ENCODE results near the gene C10orf71. TPM values are rescaled to one million over a fixed set of nuclear protein-coding genes. Genes with fewer than 3 reads are reported as not detected.

Gene C10orf71
- total RNA-seq, 1 donor from 2014 or later = not detected

DNA sequence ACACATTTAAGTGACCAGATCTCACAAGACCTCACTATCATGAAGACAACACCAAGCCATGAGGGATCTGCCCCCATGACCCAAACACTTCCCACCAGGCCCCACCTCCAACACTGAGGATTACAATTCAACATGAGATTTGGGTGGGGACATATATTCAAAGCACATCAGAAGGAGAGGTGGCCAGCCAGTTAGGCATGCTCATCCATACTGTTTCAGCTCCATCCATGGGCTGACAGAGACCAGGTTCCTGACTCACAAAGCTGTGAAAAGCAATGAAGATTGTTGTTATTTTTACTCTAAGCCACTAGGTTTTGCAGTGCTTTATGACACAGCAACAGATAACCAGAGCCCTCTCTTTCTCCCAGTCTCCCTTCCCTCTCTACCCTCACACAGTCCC is 36.0 kb downstream of the C10orf71 start:
- Histone ChIP-seq H3K4me3 (no peak overlapping the region), H3K4me1 (no peaks in the 10 kb centered on the region), H3K9me3 (no peaks in the 10 kb centered on the region), H3K27me3 (ENCODE audit: low read depth) (no peaks in the 10 kb centered on the region), H3K27ac (no peak overlapping the region), H3K36me3 (no peaks in the 10 kb centered on the region)
- TF ChIP-seq, protein P1, sequence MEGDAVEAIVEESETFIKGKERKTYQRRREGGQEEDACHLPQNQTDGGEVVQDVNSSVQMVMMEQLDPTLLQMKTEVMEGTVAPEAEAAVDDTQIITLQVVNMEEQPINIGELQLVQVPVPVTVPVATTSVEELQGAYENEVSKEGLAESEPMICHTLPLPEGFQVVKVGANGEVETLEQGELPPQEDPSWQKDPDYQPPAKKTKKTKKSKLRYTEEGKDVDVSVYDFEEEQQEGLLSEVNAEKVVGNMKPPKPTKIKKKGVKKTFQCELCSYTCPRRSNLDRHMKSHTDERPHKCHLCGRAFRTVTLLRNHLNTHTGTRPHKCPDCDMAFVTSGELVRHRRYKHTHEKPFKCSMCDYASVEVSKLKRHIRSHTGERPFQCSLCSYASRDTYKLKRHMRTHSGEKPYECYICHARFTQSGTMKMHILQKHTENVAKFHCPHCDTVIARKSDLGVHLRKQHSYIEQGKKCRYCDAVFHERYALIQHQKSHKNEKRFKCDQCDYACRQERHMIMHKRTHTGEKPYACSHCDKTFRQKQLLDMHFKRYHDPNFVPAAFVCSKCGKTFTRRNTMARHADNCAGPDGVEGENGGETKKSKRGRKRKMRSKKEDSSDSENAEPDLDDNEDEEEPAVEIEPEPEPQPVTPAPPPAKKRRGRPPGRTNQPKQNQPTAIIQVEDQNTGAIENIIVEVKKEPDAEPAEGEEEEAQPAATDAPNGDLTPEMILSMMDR (IDR thresholded peaks at IDR 0.05) = no peak
- ATAC-seq = no peak
- intact Hi-C loops (cut with DNase I) = no loop called here
- no peak for DNase-seq

DNA sequence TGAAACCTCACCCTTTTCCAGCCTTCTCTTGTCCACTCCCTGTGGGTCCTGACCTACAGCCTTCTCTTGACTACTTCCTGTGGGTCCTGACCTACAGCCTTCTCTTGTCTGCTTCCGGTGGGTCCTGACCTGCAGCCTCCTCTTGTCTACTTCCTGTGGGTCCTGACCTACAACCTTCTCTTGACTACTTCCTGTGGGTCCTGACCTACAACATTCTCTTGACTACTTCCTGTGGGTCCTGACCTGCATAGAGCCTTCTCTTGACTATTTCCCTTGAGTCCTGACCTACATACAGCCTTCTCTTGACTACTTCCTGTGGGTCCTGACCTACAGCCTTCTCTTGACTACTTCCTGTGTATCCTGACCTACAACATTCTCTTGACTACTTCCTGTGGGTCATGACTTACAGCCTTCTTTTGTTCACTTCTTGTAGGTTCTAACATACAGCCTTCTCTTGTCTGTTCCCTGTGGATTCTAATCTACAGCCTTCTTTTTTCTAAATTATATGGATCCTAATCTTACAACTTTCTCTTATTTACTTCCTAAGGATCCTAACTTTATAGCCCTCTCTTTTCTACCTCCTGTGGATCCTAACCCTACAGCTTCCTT is 36.5 kb downstream of the C10orf71 start:
- H3K9me3 ChIP-seq = no peaks in the 10 kb centered on the region
- DNase-seq (no peak), ATAC-seq (no peak)
- TF ChIP-seq, protein P1 (IDR thresholded peaks at IDR 0.05) = no peak
- intact Hi-C loops (cut with DNase I) = no loop called here
- no peaks in the 10 kb centered on the region for H3K4me1 ChIP-seq
- H3K4me3 ChIP-seq = no peak overlapping the region
- no peak overlapping the region for H3K27ac ChIP-seq
- no peaks in the 10 kb centered on the region for H3K27me3 ChIP-seq (ENCODE audit: low read depth)
- H3K36me3 ChIP-seq = no peaks in the 10 kb centered on the region

DNA sequence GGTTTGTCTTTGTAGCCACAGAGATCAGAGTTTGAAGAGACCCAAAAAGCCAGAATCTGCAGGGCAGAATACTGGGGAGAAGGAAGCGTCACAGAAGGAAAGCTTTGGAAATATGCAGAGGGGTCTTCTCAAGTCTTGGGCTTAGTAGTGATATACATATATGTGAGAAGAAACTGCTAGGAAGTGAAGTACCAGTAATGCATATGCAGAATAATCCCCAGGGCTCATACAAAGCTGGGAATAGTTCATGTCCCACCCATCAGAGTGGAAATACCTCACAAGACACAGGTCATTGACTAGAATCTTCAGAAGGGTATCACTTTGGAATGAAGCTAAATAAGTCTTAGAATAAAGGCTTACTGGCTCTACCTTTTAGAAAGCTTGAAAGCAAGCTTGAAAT is 39.6 kb downstream of the C10orf71 start:
- Histone ChIP-seq H3K4me3 (no peak overlapping the region), H3K4me1 (no peaks in the 10 kb centered on the region), H3K27ac (no peak overlapping the region), H3K36me3 (no peaks in the 10 kb centered on the region), H3K27me3 (ENCODE audit: low read depth) (no peaks in the 10 kb centered on the region), H3K9me3 (no peaks in the 10 kb centered on the region)
- DNase-seq (no peak), ATAC-seq (no peak)
- TF ChIP-seq, protein P1 (IDR thresholded peaks at IDR 0.05) = no peak
- intact Hi-C loops (cut with DNase I) = no loop called here

DNA sequence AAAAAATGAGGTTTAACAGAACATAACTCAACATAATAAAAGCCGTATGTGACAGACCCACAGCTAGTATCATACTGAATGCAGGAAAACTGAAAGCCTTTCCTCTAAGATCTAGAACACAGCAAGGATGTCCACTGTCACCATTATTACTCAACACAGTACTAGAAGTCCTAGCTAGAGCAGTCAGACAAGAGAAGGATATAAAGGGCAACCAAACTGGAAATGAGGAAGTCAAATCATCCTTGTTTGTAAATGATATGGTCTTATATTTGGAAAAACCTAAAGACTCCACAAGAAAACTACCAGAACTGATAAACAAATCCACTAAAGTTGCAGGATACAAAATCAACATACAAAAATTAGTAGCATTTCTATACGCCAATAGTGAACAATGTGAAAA is 45.9 kb downstream of the C10orf71 start:
- intact Hi-C loops (cut with DNase I) = no loop called here
- no peak for ATAC-seq
- TF ChIP-seq, protein P1 (IDR thresholded peaks at IDR 0.05) = no peak
- H3K27me3 ChIP-seq (ENCODE audit: low read depth) = no peaks in the 10 kb centered on the region
- no peaks in the 10 kb centered on the region for H3K36me3 ChIP-seq
- no peak for DNase-seq
- no peak overlapping the region for H3K4me3 ChIP-seq
- H3K4me1 ChIP-seq = no peaks in the 10 kb centered on the region
- H3K9me3 ChIP-seq = no peaks in the 10 kb centered on the region
- no peak overlapping the region for H3K27ac ChIP-seq

DNA sequence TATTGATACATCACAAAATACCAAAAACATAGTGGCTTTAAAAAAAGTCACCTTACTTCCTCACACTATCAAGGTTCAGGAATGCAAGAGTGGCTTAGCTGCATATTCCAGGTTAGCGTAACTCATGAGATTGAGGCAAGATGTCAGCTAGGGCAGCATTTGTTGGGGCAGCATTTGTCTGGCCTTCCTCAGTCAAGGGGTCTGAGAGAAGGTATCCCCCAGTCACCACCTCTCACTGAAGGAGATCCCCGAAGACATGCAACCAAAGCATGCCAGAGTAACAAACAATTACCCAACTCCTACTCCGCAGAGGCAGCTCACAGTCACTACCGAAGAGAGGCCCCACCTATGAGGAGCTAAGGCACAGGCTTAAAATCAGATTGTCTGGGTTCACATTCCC is 48.4 kb downstream of the C10orf71 start:
- TF ChIP-seq, protein P1 (IDR thresholded peaks at IDR 0.05) = no peak
- DNase-seq (no peak), ATAC-seq (no peak)

More for the DNA sequence above, 48.4 kb downstream of the C10orf71 start:
- Histone ChIP-seq H3K27me3 (ENCODE audit: low read depth) (no peaks in the 10 kb centered on the region), H3K9me3 (no peaks in the 10 kb centered on the region), H3K27ac (no peak overlapping the region), H3K4me1 (no peaks in the 10 kb centered on the region), H3K4me3 (no peak overlapping the region), H3K36me3 (no peaks in the 10 kb centered on the region)
- intact Hi-C loops (cut with DNase I) = no loop called here
